OCI-LY3 (cell line): Measurements from ENCODE around the gene CATSPER2.
"Not testable (repeated sequence)": the region's sequence is repeated elsewhere in the genome, so short reads cannot be mapped to it uniquely, and the experiment has no call there.

Experiments
- H2AFZ ChIP-seq: fragments of 200-600, 300-600 bp; shearing (Covaris generic); 2 replicates; pipeline ENCODE4 v1.6.0; 2014; ENCODE audit warnings: antibody characterized with exemption, low read depth, low read length
- H3K27ac ChIP-seq: fragments of 200-600, 300-600 bp; sonication (generic); 2 replicates; pipeline ENCODE4 v1.5.1; 2014; ENCODE audit warnings: mild to moderate bottlenecking, low read length, moderate library complexity, mixed read lengths
- H3K27me3 ChIP-seq: fragments of 200-600, 300-600 bp; sonication (generic); 2 replicates; pipeline ENCODE4 v1.6.1; 2014; ENCODE audit warnings: low read depth, low read length, mixed read lengths
- H3K36me3 ChIP-seq: fragments of 200-600, 300-600 bp; sonication (generic); replicated peaks from 2 replicates; pipeline ENCODE3; 2014; ENCODE audit warnings: low read depth, low read length, mixed read lengths
- H3K4me1 ChIP-seq: fragments of 300-600, 200-600 bp; sonication (generic); 2 replicates; pipeline ENCODE4 v1.6.1; 2014; ENCODE audit warnings: low read length, mixed read lengths
- H3K4me2 ChIP-seq: fragments of 200-600, 300-600 bp; sonication (generic); 2 replicates; pipeline ENCODE4 v1.6.1; 2014; ENCODE audit warnings: low read length, mixed read lengths
- H3K4me3 ChIP-seq: fragments of 300-600, 200-600 bp; sonication (generic); 2 replicates; pipeline ENCODE4 v1.5.1; 2014; ENCODE audit warnings: antibody characterized with exemption, mild to moderate bottlenecking, low read length, moderate library complexity
- H3K79me2 ChIP-seq: fragments of 300-600, 200-600 bp; shearing (Covaris generic); 2 replicates; pipeline ENCODE4 v1.6.1; 2014; ENCODE audit warnings: mild to moderate bottlenecking, low read length, mixed read lengths
- H3K9ac ChIP-seq: fragments of 300-600, 200-600 bp; shearing (Covaris generic); 2 replicates; pipeline ENCODE4 v1.6.0; 2014; ENCODE audit warnings: mild to moderate bottlenecking, low read length, moderate library complexity
- H3K9me3 ChIP-seq: fragments of 200-600, 300-600 bp; shearing (Covaris generic); 2 replicates; pipeline ENCODE4 v1.6.1; 2014; ENCODE audit warnings: low read length, mixed read lengths; ENCODE audit not compliant: insufficient read depth
- H4K20me1 ChIP-seq: fragments of 200-600, 300-600 bp; sonication (generic); 2 replicates; pipeline ENCODE4 v1.6.1; 2016; ENCODE audit warnings: low read length, mixed read lengths; ENCODE audit not compliant: insufficient read depth
- EZH2phosphoT487 ChIP-seq: fragments of 200-600 bp; shearing (Covaris generic); IDR thresholded peaks from 2 replicates; pipeline ENCODE4 v1.6.1; 2018; ENCODE audit warnings: antibody characterized with exemption, mixed run types, low read depth
- TF ChIP-seq, protein P1 (sequence below): fragments of 200-600, 300-600 bp; sonication (generic); IDR thresholded peaks from 2 replicates; pipeline ENCODE4 v1.5.1; 2014; ENCODE audit warnings: antibody characterized with exemption, low read length, low read depth

Gene CATSPER2

DNA sequence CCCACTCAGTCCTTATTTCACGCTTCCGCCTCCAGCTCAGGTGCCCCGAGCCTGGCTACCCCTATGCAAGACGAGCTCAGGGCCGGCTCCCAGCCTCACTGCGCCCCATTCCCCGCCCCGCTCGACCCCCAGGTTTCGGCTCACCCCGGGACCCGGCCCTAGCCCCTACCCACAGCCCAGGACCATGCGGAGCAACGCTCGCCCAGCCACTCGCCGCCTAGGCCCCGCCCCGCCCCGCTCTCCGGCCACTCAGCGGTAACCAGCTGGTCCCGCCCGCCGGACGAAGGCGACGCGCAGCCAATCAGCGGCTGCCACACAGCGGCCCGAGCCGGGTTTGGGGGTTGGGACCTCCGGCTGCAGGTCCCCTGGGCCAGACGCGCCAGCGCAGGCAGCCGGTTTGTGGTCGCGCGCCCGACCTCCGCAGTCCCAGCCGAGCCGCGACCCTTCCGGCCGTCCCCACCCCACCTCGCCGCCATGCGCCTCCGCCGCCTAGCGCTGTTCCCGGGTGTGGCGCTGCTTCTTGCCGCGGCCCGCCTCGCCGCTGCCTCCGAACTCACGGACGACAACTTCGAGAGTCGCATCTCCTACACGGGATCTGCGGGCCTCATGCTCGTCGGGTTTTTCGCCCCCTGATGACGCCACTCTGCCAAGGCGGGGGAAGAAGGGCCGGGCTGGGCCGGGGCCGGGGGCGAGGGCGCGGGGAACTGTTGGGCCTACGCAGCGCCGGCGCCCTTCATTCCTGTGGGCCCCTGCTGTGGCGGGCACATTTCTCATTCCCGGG, at the start of gene CATSPER2:
CATSPER2 (minus strand) TSS at position 196 of the 781 bp plus-strand sequence. CDS start 783 bp downstream, outside the sequence.
- H3K4me3 ChIP-seq: no peak within 1 kb of the TSS
- H3K79me2 ChIP-seq: no peaks in the 10 kb centered on the region
- H2AFZ ChIP-seq: no peak within 1 kb of the TSS
- H3K27ac ChIP-seq: no peak within 1 kb of the TSS
- TF ChIP-seq, protein P1, sequence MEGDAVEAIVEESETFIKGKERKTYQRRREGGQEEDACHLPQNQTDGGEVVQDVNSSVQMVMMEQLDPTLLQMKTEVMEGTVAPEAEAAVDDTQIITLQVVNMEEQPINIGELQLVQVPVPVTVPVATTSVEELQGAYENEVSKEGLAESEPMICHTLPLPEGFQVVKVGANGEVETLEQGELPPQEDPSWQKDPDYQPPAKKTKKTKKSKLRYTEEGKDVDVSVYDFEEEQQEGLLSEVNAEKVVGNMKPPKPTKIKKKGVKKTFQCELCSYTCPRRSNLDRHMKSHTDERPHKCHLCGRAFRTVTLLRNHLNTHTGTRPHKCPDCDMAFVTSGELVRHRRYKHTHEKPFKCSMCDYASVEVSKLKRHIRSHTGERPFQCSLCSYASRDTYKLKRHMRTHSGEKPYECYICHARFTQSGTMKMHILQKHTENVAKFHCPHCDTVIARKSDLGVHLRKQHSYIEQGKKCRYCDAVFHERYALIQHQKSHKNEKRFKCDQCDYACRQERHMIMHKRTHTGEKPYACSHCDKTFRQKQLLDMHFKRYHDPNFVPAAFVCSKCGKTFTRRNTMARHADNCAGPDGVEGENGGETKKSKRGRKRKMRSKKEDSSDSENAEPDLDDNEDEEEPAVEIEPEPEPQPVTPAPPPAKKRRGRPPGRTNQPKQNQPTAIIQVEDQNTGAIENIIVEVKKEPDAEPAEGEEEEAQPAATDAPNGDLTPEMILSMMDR: no peak
- TF ChIP-seq EZH2phosphoT487: no peak
- H3K27me3 ChIP-seq: no peaks in the 10 kb centered on the region
- no peaks in the 10 kb centered on the region for H3K36me3 ChIP-seq
- no peaks in the 10 kb centered on the region for H3K9me3 ChIP-seq
- no peaks in the 10 kb centered on the region for H4K20me1 ChIP-seq
- no peak within 1 kb of the TSS for H3K4me2 ChIP-seq
- no peak within 1 kb of the TSS for H3K9ac ChIP-seq
- H3K4me1 ChIP-seq: peaks cover 21% of the 10 kb centered on the region

DNA sequence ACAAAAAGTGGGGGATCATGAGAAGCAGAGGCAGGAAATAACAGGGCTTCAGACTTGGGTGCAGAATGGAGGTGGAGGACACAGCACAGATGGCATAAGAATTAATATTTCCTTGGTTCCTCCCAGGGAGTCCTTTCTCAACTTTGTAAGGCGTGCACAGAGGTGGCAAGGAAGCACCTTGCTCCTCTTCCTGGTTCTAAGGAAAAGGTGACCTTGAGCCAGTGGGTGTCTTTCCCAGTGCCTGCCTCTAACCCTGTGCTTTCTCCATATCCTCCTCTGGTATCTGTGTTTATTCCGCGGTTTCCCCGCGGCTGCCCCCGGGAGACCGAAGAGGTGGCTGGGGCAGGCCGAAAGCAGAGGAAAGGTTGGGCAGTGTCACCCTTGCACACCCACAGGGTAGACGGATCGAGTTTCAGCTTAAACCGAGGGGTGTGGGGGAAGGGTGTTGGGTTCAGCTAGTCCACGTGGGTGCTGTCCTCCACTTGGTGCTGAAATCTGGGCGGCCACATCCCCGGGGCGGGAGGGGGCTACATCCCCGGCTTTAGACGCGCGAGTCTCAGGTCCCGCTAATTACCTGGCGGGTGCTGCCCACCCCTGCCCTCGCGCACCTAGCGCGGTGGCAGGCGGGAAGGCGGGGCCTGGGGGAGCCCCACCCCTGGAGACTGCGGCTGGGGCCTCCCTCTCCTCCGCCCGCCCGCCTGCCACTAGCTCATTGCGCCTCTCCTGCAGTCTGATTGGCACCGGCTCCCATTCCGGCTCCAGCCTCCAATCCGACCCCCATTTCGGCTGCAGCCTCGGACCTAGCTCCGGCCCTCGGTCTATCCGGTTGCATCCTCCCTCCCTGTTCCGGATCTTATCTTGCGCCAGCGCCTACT, 44.7 kb upstream of the CATSPER2 start, which contains the start of gene CKMT1A:
CKMT1A (plus strand) TSS at position 712 of the 875 bp plus-strand sequence. CDS start 192 bp downstream, outside the sequence.
- H3K79me2 ChIP-seq, H3K36me3 ChIP-seq, H3K27ac ChIP-seq, H3K4me3 ChIP-seq, H3K9ac ChIP-seq, H4K20me1 ChIP-seq, H3K4me1 ChIP-seq, H3K4me2 ChIP-seq, H2AFZ ChIP-seq, H3K27me3 ChIP-seq, H3K9me3 ChIP-seq: not testable (repeated sequence)

DNA sequence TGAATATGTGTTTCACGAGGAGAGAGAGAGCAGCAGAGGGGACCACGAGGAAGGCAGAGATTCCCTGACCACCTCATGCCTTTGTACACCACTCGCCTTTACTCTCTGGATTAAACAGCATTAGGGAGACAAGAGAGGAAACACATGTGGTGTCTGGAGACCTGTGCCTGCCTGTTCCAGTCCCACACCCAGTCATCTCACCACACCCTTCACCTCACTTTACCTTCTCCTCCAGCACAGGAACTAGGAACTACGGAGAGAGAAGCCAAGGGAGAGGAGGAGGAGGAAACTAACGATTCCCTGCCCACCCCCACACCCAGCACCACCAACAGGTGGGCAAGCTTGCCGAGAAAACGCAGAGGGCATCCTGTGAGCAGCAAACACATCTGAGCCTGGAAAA, 44.0 kb upstream of the CATSPER2 start:
- not testable (repeated sequence) for H3K36me3 ChIP-seq, H3K9me3 ChIP-seq, H3K4me3 ChIP-seq, H4K20me1 ChIP-seq, H3K4me2 ChIP-seq, H3K27ac ChIP-seq, H3K27me3 ChIP-seq, H3K9ac ChIP-seq, H3K4me1 ChIP-seq, H3K79me2 ChIP-seq, H2AFZ ChIP-seq

DNA sequence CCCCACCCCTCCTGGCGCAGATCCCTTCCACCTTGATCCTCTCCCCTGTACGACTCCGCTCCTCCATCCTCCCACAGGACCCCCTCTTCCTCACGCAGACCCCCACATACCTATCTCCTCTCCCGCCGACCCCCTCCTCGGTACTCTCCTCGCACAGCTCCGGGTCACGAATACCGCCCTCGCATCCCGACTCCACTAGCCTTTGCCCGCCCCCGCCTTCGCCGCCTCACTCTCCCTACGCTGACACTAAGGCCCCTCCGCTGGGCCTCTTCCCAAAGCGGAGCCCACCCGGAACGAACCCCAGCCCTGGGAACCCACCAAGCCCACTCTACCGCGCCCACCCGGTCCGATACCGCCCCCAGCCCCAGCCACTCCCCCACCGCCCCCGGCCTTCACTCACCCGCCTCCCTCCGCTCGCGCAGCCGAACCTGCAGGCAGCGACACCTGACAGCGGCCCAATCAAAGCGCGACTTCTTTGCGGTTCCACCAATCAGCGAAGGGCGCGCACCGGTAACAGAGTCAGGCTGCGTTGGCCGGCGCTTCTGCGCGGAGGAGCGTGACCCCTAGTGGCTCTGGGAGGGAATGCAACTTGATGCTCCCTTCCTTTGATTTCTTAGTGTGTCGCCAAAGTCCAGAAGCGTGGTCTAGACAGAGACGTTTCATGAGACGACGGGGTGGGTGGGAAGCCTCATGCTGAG, 41.1 kb upstream of the CATSPER2 start:
- H3K79me2 ChIP-seq, H3K4me2 ChIP-seq, H3K9me3 ChIP-seq, H2AFZ ChIP-seq, H3K27ac ChIP-seq, H3K36me3 ChIP-seq, H3K4me1 ChIP-seq, H3K4me3 ChIP-seq, H3K27me3 ChIP-seq, H3K9ac ChIP-seq, H4K20me1 ChIP-seq: not testable (repeated sequence)

DNA sequence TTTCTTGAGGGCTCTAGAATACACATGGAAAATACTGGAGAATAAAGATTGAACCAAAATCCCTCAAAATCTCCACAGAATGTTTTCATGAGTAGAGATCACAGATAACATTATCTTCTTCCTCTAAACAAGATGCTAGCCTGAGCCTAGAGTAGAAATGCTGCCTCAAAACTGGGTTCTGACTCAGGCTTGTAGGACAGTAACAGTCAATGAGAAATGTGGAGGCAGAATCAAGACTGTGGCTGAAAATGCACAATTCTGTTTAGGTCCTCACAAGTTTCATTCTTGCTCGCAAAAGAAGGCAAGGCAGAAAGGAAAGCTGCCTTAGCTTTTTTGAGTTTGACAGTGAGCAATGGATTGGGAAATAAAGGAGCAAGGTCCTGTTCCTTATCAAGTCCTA, 25.5 kb upstream of the CATSPER2 start:
- not testable (repeated sequence) for H3K27me3 ChIP-seq, H3K27ac ChIP-seq, H3K4me1 ChIP-seq, H3K9me3 ChIP-seq, H4K20me1 ChIP-seq, H3K4me3 ChIP-seq, H3K4me2 ChIP-seq, H3K36me3 ChIP-seq, H2AFZ ChIP-seq, H3K9ac ChIP-seq, H3K79me2 ChIP-seq

DNA sequence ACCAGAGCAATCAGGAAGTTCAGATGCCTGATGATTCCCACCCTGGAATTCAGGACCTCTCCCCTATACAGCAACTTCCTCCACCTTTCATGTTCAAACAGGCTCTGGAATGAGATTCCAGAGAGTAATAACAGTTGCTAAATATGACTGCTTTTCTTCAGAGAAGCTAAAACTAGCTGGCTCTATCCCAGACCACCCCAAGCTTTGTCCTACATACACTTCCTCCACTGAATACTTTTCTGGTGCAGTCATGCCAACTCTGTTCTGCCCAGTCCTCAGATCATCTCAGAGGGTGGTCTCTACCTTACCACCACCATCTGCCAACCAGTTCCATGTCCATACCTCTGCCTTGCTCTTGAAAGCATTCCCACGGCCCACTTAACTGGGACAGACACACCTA, 17.5 kb upstream of the CATSPER2 start:
- H3K79me2 ChIP-seq, H4K20me1 ChIP-seq, H3K4me1 ChIP-seq, H3K4me3 ChIP-seq, H3K9me3 ChIP-seq, H3K27me3 ChIP-seq, H3K9ac ChIP-seq, H3K27ac ChIP-seq, H3K4me2 ChIP-seq, H2AFZ ChIP-seq, H3K36me3 ChIP-seq: not testable (repeated sequence)

DNA sequence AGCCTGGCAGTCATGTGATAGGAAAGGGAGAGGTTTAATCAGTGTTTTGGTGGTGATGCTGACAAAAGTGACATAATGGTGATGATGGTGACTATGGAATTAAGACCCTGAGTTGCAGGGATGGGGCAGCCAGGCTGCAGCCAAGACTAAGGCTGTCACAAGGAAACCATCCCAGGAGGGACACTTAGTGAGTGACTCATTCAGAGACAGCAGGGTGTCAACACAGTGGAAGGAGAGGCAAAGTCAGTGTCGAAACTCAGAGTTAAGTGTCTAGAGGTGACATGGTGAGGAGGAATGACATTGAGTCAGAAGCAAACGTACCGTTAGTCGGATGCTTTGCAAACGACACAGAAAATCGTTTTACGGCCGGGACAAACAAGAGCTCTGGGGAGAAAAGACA, 14.7 kb upstream of the CATSPER2 start:
- not testable (repeated sequence) for H3K79me2 ChIP-seq, H3K27ac ChIP-seq, H3K36me3 ChIP-seq, H3K27me3 ChIP-seq, H3K4me1 ChIP-seq, H3K9me3 ChIP-seq, H4K20me1 ChIP-seq, H3K9ac ChIP-seq, H3K4me2 ChIP-seq, H2AFZ ChIP-seq, H3K4me3 ChIP-seq

DNA sequence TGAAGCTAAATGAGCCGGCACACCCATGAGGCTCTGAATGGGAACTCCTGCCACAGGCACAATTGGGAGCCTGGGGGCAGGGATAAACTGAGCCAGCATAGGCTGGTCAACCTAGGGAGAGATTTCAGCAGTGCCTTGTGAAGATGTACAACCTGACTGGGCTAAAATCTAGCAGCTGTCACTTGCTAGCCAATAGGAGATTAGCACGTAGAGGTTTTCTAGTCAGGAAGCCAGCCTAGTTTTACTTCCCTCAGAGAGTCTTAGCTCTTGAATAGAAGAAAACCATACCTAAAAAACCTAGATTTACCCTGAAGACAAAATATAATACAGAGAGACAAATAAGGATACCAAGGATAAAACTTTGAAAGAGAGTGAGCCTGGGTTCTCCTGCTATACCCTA, 13.6 kb upstream of the CATSPER2 start:
- not testable (repeated sequence) for H3K9ac ChIP-seq, H3K27ac ChIP-seq

More for the DNA sequence above, 13.6 kb upstream of the CATSPER2 start:
- not testable (repeated sequence) for H3K4me2 ChIP-seq, H3K9me3 ChIP-seq, H3K4me1 ChIP-seq, H3K27me3 ChIP-seq, H3K4me3 ChIP-seq, H3K79me2 ChIP-seq, H2AFZ ChIP-seq, H3K36me3 ChIP-seq, H4K20me1 ChIP-seq
